ENCODE results near the gene GRID1. TPM values are rescaled to one million over a fixed set of nuclear protein-coding genes. Genes with fewer than 3 reads are reported as not detected.
A peak's percentile ranks its signal among the peaks of the same experiment; 100 is the strongest.
"Not testable (repeated sequence)": the region's sequence is repeated elsewhere in the genome, so short reads cannot be mapped to it uniquely, and the experiment has no call there.

GRID1 gene
- total and polyA plus RNA-seq, 11 donors, result 0.69 to 3.4 (median 1.6) TPM

DNA sequence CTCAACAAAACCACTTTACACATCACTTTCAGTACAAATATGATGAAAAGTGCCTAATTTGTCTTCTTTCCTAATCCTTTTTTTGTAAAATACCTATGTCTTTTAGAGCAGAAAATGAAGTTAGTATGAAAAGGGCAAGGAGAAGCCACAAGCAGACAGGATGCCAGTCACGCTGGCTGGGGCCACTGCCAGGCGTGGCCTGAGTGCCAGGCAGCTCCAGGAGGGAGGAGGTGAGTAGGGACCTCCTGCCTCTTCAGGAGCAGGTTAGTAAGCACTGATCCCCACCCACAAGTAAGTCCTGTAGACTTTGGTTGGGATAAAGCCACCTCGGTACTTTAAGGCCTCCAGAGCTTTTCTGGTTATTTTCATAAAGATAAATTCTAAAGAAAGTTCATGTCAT, 432.0 kb downstream of the GRID1 start:
- Histone ChIP-seq H3K9me3 (peaks cover 0 to 4% (median 0%) of the 10 kb centered on the region in 12 donors), H3K4me1 (peaks cover 0 to 8% (median under 1%) of the 10 kb centered on the region in 12 donors), H3K27ac (no peak overlapping the region), H3K4me3 (no peak overlapping the region), H3K36me3 (no peaks in the 10 kb centered on the region), H3K27me3 (no peaks in the 10 kb centered on the region)
- intact Hi-C loops (cut with DNase I), result no loop called here
- ATAC-seq, result peak in 1 of 4 donors; percentile 73
- WGBS, 4 donors, result 53 to 74% (median 72%) methylated on average over 3 of the region's 3 CpGs
- DNase-seq, result peak in 1 of 5 donors; percentile 50
- TF ChIP-seq POLR2A (IDR thresholded peaks at IDR 0.05), result no peak
- TF ChIP-seq, protein P1, sequence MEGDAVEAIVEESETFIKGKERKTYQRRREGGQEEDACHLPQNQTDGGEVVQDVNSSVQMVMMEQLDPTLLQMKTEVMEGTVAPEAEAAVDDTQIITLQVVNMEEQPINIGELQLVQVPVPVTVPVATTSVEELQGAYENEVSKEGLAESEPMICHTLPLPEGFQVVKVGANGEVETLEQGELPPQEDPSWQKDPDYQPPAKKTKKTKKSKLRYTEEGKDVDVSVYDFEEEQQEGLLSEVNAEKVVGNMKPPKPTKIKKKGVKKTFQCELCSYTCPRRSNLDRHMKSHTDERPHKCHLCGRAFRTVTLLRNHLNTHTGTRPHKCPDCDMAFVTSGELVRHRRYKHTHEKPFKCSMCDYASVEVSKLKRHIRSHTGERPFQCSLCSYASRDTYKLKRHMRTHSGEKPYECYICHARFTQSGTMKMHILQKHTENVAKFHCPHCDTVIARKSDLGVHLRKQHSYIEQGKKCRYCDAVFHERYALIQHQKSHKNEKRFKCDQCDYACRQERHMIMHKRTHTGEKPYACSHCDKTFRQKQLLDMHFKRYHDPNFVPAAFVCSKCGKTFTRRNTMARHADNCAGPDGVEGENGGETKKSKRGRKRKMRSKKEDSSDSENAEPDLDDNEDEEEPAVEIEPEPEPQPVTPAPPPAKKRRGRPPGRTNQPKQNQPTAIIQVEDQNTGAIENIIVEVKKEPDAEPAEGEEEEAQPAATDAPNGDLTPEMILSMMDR (IDR thresholded peaks at IDR 0.05), result no peak

DNA sequence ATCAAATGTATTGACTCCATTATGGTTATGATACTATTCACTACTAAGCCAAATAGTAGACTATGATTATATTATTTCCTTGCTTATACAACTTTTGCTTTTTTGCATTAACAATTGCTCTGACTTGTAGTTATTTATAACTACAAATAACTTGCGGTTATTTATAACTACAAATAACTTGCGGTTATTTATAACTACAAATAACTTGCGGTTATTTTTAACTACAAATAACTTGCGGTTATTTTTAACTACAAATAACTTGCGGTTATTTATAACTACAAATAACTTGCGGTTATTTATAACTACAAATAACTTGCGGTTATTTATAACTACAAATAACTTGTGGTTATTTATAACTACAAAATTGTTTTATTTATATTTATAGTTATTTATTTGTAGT, 436.6 kb downstream of the GRID1 start:
- Histone ChIP-seq H3K4me1 (peaks cover 0 to 27% (median 6%) of the 10 kb centered on the region in 12 donors), H3K27ac (peak overlapping the region in 2 of 12 donors; percentile 3 to 28)
- H3K36me3 ChIP-seq; H3K27me3 ChIP-seq; DNase-seq; intact Hi-C loops (cut with DNase I); ATAC-seq; H3K4me3 ChIP-seq; H3K9me3 ChIP-seq: not testable (repeated sequence)
- 28 to 39% (median 35%) methylated on average over 7 of the region's 7 CpGs for WGBS, 4 donors

DNA sequence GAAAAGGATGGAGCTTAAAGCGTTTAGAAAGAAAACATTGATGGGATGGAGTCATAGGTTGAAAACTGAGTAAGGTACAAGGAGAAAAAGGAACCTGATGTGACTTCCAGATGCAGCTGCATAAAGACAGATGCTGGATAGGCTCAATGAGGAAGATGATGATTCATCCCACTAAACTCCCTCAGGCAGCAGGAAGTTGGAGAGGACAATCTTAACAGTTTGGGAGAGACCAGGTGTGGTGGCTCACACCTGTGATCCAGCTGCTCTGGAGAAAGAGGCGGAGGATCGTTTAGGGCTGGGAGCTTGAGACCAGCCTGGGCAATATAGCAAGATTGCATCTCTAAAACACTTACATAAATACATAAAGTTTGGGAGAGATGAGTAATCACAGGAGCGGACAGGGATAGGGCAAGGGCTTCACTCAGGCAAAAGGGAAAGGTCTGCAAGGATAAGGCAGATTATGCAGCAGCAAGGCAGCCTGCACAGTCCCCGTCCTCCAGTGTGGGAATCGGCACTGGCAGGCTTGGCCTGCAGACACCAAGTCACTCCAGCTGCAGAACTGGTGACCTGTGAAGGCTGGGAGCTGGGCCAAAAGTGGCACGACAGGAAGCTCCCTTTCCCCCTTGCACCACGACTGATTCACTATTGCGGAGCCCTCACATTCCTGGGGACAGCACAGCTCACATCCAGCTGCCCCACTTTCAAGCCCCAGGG, 438.5 kb downstream of the GRID1 start:
- ATAC-seq, result peak; percentile 20 to 81 (median 50)
- 42 to 48% (median 46%) methylated on average over 9 of the region's 9 CpGs for WGBS, 4 donors
- no peaks in the 10 kb centered on the region for H3K36me3 ChIP-seq
- peak overlapping the region in 2 of 12 donors; percentile 1 to 59 for H3K27ac ChIP-seq
- no peaks in the 10 kb centered on the region for H3K27me3 ChIP-seq
- H3K4me3 ChIP-seq, result no peak overlapping the region
- DNase-seq, result peak in 2 of 5 donors; percentile 30 to 68
- TF ChIP-seq, protein P1 (IDR thresholded peaks at IDR 0.05), result no peak
- no peak for TF ChIP-seq POLR2A (IDR thresholded peaks at IDR 0.05)
- no peaks in the 10 kb centered on the region for H3K9me3 ChIP-seq
- intact Hi-C loops (cut with DNase I), result no loop called here
- peaks cover 0 to 27% (median 6%) of the 10 kb centered on the region in 12 donors for H3K4me1 ChIP-seq

DNA sequence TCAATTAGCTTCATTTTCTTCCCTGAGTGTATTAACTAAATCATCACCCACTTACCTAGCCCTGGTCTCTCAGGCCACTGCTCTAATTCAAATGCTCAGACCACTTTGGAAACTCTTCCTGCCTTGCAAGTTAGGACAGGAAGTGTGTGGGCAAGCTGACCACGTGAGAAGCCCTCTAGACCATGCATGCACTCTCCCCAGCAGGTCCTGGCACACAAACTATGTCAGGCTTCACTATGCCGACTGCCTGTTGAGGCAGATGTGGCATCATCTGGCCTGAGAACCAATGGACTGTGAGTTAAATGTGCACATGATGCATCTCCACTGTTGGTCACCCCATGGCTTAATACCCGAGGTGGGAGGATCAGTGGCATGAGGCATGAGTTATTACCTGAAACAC, 439.6 kb downstream of the GRID1 start:
- intact Hi-C loops (cut with DNase I), result no loop called here
- Histone ChIP-seq H3K27ac (no peak overlapping the region), H3K36me3 (no peaks in the 10 kb centered on the region), H3K4me1 (peaks cover 0 to 27% (median 6%) of the 10 kb centered on the region in 12 donors), H3K4me3 (no peak overlapping the region), H3K9me3 (no peaks in the 10 kb centered on the region), H3K27me3 (no peaks in the 10 kb centered on the region)
- ATAC-seq (no peak), DNase-seq (no peak)
- WGBS, 4 donors, result 60 to 82% (median 65%) methylated on average over 3 of the region's 3 CpGs
- TF ChIP-seq, protein P1 (IDR thresholded peaks at IDR 0.05), result no peak
- no peak for TF ChIP-seq POLR2A (IDR thresholded peaks at IDR 0.05)
